Ascending aorta (tissue), 2 donors: Measurements from ENCODE around the gene MROH2A. TPM values are rescaled to one million over a fixed set of nuclear protein-coding genes. Genes with fewer than 3 reads are reported as not detected.

Experiments
- DNase-seq, 2 donors: peaks; one replicate each; pipeline ENCODE4 v3.0.0-alpha.2; 2019; ENCODE audit warnings: low spot score in 2 of 2
- H3K27ac ChIP-seq, 2 donors: fragments of 200-600 bp; sonication (generic); one replicate each; pipeline ENCODE4 v1.5.1; 2016 to 2017; ENCODE audit warnings: mild to moderate bottlenecking in 1 of 2
- H3K27me3 ChIP-seq: fragments of 200-600 bp; sonication (generic); one replicate; pipeline ENCODE4 v1.5.1; 2017
- H3K36me3 ChIP-seq, 2 donors: fragments of 200-600 bp; sonication (generic); one replicate each; pipeline ENCODE4 v1.5.1; 2016
- H3K4me1 ChIP-seq, 2 donors: fragments of 200-600 bp; sonication (generic); one replicate each; pipeline ENCODE4 v1.5.1; 2016 to 2017; ENCODE audit warnings: mild to moderate bottlenecking in 1 of 2
- H3K4me3 ChIP-seq, 2 donors: fragments of 200-600 bp; sonication (generic); one replicate each; pipeline ENCODE4 v1.5.1; 2016 to 2017; ENCODE audit warnings: mild to moderate bottlenecking in 1 of 2
- H3K9me3 ChIP-seq, 2 donors: fragments of 200-600 bp; sonication (generic); one replicate each; pipeline ENCODE4 v1.5.1; 2016
- CTCF ChIP-seq, 3 experiments: fragments of 200-600 bp in 2 of 3; fragments of 450-650 bp in 1 of 3; sonication (generic) in 2 of 3; IDR thresholded peaks; one replicate each; pipeline ENCODE4 v1.5.1; 2016 to 2019; ENCODE audit warnings: antibody characterized with exemption in 3 of 3, mild to moderate bottlenecking in 1 of 3, moderate library complexity in 1 of 3
- intact Hi-C: fragments of 100-400 bp; cut with DNase I; formaldehyde crosslinking; loops from one replicate; pipeline ENCODE4 v1.15.1; 2023
- total RNA-seq: library from RNA; depleted of rRNA; stranded (reverse); fragments of >200 nt; gene quantifications from one replicate; pipeline ENCODE4 v1.1.0, GENCODE V29; 2016

Gene MROH2A
- total RNA-seq, 1 donor from 2014 or later = not detected

DNA sequence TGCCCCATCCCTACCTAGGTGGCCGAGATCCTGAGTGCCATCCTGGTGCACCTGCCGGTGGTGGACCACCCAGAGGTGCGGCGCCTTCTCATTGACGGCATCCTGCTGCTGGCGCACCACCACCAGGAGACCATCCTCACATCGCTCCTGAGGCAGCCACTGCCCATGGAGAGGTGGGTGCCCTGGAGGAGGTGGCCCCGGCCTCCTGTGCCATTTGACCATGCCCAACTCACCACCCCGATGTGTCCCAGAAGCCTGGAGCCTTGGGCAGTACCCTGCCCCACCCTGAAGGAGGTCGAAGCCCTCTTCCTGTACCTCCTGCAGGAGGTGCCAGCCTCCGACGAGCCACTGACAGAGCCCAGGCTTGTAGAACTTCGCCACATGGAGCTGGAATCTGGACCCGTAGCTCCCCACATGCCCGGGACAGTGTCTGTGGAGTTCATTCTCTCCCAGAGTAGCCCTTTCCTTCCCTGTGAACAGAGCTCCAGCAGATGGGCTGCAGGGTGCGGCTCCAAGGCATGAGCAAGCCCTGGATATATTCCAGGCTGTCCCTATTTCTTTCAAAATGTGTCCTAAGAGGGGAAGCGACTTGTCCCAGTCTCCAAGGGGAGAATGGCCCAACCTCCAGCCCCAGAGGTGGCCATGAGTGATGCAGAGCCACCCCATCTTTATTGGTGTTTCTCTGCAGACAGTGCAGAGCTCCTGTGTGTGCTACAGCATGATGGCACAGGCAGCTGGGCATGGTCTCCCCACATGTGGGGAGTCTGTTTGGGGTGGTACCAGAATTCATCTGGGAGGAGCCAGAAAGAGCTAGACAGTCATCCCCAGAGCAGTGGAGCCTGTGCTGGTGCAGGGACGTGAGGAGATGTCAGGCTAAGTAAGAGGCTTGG is 42.0 kb downstream of the MROH2A start:
- intact Hi-C loops = no loop called here

DNA sequence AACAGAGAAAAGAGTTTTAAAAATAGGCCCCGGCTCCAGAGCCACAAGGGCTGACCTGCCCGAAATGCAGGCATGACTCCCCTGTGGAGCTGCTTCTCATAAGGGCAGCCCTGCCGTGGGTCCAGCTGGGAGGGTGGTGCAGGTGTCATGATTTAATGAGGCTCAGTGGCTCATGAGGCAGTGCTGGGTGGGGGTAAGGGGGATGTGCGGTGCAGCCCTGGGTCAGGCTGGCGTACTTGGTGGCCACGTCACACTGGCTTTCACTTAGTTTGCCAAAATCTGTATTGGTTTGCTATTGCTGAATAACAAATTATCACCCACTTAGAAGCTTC is 42.6 kb downstream of the MROH2A start:
- DNase-seq = peak in 1 of 2 donors; percentile 55
- TF ChIP-seq CTCF (IDR thresholded peaks at IDR 0.05) = no peak

More for the DNA sequence above, 42.0 kb downstream of the MROH2A start:
- Histone ChIP-seq H3K4me3 (no peak overlapping the region), H3K27me3 (no peaks in the 10 kb centered on the region), H3K4me1 (no peaks in the 10 kb centered on the region), H3K9me3 (no peaks in the 10 kb centered on the region), H3K36me3 (no peaks in the 10 kb centered on the region), H3K27ac (no peak overlapping the region)
- peak in 1 of 2 donors; percentile 40 for DNase-seq
- TF ChIP-seq CTCF (IDR thresholded peaks at IDR 0.05) = no peak

GRCh38 chr2:233821196-233821595 is 43.1 kb downstream of the MROH2A start:
- Histone ChIP-seq H3K36me3 (no peaks in the 10 kb centered on the region), H3K9me3 (no peaks in the 10 kb centered on the region), H3K4me3 (no peak overlapping the region), H3K4me1 (no peaks in the 10 kb centered on the region), H3K27me3 (no peaks in the 10 kb centered on the region), H3K27ac (no peak overlapping the region)
- intact Hi-C loops = no loop called here
- no peak for TF ChIP-seq CTCF (IDR thresholded peaks at IDR 0.05)
- peak in 1 of 2 donors; percentile 45 for DNase-seq

More for the DNA sequence above, 42.6 kb downstream of the MROH2A start:
- Histone ChIP-seq H3K9me3 (no peaks in the 10 kb centered on the region), H3K27me3 (no peaks in the 10 kb centered on the region), H3K36me3 (no peaks in the 10 kb centered on the region), H3K4me1 (no peaks in the 10 kb centered on the region), H3K4me3 (no peak overlapping the region), H3K27ac (no peak overlapping the region)
- intact Hi-C loops = no loop called here

GRCh38 chr2:233821709-233822100 is 43.6 kb downstream of the MROH2A start:
- no peak overlapping the region for H3K4me3 ChIP-seq
- DNase-seq = no peak
- TF ChIP-seq CTCF (IDR thresholded peaks at IDR 0.05) = no peak
- H3K27me3 ChIP-seq = no peaks in the 10 kb centered on the region
- intact Hi-C loops = no loop called here
- no peak overlapping the region for H3K27ac ChIP-seq
- H3K9me3 ChIP-seq = no peaks in the 10 kb centered on the region
- H3K36me3 ChIP-seq = no peaks in the 10 kb centered on the region
- no peaks in the 10 kb centered on the region for H3K4me1 ChIP-seq

DNA sequence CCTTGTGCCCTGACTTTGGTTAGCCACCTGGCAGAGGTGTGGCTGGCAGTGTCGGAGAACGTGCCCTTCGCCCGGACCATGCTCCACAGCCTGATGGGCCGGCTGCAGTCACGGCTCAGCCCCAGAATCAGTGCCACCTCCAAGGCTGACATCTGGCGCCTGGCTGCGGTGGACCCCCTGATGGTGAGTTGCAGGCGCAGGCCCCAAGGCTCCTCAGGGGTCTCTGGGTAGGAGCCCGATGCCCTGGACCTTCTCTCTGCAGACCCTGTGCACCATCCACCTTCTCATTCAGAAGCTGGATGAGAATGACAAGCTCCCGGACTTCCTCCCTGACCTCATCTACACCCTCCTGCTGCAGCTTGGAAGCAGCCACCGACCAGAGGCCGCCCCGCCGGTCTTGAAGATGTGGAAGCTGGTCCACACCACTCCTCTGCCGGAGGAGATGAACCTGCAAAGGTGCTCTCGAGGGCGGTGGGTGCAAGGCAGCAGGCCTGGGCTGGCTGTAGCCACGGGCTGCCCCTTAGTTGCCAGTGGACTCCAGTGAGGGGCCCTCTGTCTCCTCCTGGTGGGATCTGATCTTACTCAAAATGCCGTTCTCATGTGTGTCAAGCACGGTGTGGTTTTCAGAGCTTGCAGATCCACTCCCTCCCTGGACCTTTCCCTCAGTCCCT is 44.1 kb downstream of the MROH2A start:
- DNase-seq = no peak
- Histone ChIP-seq H3K9me3 (no peaks in the 10 kb centered on the region), H3K4me1 (no peaks in the 10 kb centered on the region), H3K27me3 (no peaks in the 10 kb centered on the region), H3K4me3 (no peak overlapping the region), H3K27ac (no peak overlapping the region), H3K36me3 (no peaks in the 10 kb centered on the region)
- intact Hi-C loops = no loop called here
- no peak for TF ChIP-seq CTCF (IDR thresholded peaks at IDR 0.05)
